GM19467 (cell line): ENCODE results near the gene LRP1.

Experiments
- ATAC-seq: cut with Tn5 transposase; IDR thresholded peaks from one replicate; pipeline ENCODE4 v1.9.1; 2021; ENCODE audit warnings: mild to moderate bottlenecking, moderate library complexity; ENCODE audit not compliant: unreplicated experiment

Gene LRP1

DNA sequence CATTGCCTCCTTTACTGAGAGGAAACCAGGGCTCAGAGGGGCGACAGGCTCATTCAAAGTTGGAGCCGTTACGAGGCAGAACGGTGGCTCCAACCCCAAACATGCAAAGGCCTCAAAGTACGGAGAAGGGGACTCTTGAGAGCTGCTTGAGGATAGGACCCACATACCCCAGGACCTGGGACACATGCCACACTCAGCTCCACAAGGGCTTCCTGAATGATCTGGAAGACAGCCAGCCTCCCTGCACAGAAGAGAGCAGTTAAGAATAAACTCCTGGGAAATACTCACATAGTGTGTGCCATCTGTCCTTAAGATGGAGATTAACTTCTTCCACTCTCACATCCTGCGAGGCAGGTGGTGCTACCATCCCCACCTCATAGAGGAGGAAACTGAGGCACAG, 61.8 kb downstream of the LRP1 start:
- no peak for ATAC-seq

DNA sequence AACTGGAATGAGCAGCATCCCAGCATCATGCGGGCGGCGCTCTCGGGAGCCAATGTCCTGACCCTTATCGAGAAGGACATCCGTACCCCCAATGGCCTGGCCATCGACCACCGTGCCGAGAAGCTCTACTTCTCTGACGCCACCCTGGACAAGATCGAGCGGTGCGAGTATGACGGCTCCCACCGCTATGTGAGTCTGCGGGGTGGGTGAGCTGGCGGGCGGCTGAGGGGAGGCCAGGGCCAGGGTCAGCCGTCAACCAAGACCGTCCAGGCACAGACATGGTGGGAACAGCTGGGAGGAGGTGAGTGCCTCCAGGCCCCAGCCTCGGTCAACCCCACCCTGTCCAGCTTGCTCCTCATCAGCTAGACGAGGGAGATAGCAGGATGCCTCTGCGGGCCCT, 62.5 kb downstream of the LRP1 start:
- ATAC-seq: no peak

DNA sequence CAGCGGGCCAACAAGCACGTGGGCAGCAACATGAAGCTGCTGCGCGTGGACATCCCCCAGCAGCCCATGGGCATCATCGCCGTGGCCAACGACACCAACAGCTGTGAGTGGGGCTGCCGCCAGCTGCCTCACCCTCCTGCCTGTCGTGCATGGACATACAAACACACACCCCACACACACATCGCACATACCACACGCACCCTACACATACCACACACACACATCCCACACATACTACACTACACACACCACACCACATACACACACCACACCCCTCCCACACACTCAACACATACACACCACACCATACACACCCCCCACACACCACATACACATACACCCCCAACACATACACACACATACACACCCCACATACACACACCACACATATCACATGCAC, 63.1 kb downstream of the LRP1 start:
- ATAC-seq: no peak

DNA sequence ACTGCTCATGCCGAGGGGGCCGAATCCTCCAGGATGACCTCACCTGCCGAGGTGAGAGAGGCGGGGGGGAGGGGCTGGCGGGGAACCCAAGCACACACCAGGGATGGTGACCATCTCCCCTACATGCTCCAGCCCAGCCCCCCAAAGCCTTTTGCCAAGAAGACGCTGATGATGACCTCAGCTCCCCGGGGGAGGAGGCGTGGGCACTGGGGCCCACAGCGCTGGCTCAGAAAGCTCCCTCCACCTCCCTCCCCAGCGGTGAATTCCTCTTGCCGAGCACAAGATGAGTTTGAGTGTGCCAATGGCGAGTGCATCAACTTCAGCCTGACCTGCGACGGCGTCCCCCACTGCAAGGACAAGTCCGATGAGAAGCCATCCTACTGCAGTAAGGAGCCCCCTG, 64.6 kb downstream of the LRP1 start:
- ATAC-seq: no peak

DNA sequence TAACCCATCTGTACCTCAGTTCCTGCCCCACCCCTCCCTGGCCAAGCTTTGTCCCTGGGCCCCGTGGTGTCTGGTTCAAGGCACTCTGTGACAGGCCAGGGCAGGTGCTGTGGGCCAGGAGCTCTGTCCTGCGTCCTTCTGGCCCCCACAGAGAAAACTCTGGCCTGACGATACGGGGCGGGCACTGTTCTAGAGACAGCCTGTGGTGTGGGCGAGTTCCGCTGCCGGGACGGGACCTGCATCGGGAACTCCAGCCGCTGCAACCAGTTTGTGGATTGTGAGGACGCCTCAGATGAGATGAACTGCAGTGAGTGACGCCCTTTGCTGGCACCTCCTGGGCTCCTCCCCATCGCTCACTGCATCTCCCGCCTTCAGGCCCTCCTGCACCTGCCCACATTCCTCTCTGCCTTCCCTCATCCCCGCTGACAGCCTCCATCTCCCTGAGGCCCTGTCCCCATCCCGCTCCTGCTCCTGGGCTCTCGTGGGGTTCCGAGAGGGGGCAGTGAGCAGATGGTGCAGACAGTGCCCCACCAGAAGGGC, 65.5 kb downstream of the LRP1 start:
- ATAC-seq: no peak

DNA sequence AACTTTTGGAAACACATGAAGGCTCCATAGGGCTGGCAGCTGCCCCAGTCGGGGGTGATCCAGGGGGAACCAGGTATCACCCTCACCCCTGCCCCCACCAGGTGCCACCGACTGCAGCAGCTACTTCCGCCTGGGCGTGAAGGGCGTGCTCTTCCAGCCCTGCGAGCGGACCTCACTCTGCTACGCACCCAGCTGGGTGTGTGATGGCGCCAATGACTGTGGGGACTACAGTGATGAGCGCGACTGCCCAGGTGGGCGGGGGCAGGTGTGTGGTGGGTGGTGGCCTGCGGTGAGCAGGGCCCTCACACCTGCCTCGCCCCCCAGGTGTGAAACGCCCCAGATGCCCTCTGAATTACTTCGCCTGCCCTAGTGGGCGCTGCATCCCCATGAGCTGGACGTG, 66.0 kb downstream of the LRP1 start:
- no peak for ATAC-seq

DNA sequence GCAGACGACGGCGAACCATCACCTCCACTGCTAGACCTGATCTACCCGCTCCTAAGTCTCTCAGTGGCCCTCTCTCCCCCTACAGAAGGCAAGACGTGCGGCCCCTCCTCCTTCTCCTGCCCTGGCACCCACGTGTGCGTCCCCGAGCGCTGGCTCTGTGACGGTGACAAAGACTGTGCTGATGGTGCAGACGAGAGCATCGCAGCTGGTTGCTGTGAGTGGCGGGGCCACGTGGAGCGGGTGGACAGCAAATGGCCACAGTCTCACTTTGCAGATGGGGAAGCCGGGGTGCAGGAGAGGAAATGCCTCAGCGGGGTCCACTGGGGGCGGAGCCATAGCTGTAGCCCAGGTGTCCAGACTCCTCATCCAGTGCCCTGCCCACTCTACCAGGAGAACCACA, 66.9 kb downstream of the LRP1 start:
- no peak for ATAC-seq

DNA sequence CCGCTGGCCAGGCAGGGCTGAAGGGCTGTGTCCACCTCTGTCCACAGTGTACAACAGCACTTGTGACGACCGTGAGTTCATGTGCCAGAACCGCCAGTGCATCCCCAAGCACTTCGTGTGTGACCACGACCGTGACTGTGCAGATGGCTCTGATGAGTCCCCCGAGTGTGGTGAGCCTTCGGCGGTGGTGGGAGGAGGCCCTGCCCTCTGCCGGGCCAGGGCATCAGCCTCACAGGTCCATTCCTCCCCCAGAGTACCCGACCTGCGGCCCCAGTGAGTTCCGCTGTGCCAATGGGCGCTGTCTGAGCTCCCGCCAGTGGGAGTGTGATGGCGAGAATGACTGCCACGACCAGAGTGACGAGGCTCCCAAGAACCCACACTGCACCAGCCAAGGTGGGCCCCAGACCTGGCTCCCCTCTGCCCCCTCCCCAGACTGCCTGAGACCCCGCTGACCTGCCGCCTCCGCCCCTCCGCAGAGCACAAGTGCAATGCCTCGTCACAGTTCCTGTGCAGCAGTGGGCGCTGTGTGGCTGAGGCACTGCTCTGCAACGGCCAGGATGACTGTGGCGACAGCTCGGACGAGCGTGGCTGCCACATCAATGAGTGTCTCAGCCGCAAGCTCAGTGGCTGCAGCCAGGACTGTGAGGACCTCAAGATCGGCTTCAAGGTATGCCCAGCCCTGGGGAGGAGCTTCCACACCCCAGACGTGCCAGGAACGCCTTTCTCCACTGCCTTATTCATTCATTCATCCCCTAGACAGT, 67.5 kb downstream of the LRP1 start:
- no peak for ATAC-seq

DNA sequence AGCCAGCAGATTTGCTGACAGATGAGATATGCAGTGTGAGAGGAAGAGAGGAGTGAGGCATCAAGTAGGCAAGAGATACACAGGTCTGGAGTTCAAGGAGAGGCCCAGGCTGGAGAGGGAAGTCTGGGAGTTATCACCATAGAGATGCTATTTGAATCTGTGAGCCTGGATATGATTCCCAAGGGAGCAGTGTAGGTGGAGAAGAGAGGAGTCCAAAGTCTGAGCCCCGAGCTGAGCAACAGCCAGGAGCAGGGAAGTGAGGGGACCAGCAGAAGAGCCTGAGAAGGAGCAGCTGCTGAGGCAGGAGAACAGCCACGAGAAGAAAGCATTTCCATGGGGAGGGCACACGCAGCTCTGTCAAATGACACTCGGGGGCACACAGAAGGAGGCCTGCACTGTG, 68.2 kb downstream of the LRP1 start:
- no peak for ATAC-seq

DNA sequence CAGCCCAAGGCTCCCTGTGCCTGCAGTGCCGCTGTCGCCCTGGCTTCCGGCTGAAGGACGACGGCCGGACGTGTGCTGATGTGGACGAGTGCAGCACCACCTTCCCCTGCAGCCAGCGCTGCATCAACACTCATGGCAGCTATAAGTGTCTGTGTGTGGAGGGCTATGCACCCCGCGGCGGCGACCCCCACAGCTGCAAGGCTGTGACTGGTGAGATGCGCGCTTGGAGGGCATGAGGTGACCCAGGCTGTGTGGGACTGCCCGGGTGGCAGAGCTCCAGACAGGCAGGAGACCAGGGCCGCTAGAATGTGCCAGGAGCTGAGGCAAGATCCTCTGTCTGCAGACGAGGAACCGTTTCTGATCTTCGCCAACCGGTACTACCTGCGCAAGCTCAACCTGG, 68.7 kb downstream of the LRP1 start:
- no peak for ATAC-seq

DNA sequence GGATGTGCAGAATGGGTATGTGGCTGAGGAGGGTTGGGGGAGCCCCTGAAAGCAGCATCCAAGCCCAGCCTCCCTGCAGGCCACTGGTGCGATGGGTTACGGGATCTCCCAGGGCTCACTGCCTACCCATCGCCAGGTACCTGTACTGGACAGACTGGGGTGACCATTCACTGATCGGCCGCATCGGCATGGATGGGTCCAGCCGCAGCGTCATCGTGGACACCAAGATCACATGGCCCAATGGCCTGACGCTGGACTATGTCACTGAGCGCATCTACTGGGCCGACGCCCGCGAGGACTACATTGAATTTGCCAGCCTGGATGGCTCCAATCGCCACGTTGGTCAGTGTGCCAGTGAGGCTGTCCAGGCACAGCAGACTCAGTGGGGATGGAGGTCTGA, 70.0 kb downstream of the LRP1 start:
- ATAC-seq: no peak

DNA sequence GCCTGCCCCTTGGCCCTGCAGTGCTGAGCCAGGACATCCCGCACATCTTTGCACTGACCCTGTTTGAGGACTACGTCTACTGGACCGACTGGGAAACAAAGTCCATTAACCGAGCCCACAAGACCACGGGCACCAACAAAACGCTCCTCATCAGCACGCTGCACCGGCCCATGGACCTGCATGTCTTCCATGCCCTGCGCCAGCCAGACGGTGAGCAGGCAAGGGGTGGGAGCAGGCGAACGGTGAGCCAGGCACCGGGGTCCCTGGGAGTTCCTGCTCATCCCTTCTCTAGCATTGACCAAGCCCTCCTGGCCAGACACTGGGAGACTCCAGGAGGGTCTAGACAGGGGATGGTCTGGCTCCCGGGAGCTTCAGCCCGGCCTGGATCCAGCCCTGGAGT, 70.9 kb downstream of the LRP1 start:
- no peak for ATAC-seq

DNA sequence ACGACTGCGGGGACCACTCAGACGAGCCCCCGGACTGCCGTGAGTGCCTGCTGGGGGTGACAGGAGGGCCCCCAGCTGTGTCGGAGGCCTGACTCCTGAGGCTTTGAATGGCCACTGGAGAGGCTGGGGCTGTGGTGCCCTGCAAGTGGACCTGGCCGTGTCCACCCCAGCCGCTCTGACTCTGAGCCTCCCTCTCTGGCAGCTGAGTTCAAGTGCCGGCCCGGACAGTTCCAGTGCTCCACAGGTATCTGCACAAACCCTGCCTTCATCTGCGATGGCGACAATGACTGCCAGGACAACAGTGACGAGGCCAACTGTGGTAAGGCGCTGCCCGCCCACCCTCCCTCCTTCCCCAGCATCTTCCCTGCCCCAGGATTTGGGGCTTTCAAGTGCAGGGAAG, 72.2 kb downstream of the LRP1 start:
- no peak for ATAC-seq

DNA sequence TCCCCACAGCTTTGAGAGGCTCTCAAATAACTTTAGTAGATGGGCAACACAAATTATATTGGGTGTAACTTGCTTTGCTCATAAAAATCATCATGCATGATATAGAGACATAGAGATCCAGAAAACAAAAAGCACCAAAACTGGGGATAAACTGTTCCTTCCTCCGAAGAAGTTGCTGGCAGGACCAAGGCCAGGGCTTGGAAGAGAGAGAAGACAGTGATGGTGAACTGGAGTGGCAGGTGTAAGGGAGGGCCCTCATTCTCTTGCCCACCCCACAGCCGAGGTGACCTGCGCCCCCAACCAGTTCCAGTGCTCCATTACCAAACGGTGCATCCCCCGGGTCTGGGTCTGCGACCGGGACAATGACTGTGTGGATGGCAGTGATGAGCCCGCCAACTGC, 72.9 kb downstream of the LRP1 start:
- ATAC-seq: no peak

DNA sequence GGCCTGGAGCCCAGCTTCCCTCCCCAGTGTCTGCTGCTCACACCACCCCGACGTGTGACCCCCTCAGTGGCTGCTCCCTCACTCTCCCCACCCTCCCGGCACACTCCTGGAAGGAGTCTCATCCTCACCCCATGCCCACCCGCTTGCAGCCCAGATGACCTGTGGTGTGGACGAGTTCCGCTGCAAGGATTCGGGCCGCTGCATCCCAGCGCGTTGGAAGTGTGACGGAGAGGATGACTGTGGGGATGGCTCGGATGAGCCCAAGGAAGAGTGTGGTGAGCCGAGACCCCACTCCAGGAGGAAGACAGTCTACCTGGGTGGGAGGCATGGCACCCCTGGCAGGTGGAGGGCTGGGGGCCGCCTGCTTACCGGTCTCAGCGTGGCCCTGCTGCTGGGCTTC, 73.3 kb downstream of the LRP1 start:
- no peak for ATAC-seq

DNA sequence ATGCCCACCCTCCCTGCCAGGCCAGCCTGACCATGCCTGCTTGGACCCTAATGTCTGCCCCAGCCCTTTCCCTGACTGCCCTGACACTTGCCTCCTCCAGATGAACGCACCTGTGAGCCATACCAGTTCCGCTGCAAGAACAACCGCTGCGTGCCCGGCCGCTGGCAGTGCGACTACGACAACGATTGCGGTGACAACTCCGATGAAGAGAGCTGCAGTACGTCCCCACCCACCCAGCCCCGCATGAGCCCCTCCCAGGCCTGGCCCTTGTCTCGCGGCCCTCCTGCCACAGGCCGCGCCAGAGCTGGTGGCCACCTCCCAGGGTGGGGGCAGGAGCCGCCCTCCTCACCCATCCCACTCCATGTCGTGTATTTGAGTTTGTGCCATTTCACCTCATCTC, 74.0 kb downstream of the LRP1 start:
- ATAC-seq: no peak

DNA sequence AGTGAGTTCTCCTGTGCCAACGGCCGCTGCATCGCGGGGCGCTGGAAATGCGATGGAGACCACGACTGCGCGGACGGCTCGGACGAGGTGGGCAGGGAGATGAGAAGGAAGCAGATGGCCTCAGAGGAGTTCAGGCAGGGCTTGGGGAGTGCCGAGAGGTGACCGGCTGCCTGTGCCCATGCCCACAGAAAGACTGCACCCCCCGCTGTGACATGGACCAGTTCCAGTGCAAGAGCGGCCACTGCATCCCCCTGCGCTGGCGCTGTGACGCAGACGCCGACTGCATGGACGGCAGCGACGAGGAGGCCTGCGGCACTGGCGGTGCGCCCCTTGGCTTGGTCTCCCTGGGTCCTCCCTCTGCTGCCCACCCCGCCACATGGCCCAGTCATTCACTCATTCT, 74.9 kb downstream of the LRP1 start:
- no peak for ATAC-seq

DNA sequence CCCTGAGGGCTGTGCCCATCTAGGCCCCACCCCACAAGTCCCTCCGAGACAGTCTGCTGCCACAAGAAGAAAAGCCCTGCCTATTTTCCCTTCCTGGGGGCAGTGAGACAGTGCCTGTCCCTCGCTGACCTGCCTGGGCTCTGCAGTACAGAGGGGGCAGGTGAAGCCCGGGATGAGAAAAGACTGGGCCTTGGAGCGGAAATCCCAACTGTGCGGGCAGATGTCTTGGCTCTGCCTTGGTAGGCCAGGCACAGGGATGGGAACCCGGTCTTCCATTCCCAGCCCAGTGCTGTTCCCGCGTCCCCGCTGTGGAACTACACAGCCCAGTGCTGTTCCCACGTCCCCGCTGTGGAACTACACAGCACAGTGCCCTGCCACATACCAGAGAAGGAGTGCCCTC, 75.5 kb downstream of the LRP1 start:
- no peak for ATAC-seq

DNA sequence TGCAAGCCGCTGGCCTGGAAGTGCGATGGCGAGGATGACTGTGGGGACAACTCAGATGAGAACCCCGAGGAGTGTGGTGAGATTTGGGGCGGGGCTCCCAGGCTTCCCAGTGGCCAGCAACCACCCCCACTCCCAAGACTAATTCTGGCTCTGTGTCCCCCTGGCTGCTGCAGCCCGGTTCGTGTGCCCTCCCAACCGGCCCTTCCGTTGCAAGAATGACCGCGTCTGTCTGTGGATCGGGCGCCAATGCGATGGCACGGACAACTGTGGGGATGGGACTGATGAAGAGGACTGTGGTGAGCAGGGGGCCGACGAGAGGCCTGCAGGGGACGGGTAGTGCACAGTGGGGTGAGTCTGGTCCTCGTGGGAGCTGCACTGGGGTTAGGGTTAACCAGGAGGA, 76.2 kb downstream of the LRP1 start:
- ATAC-seq: no peak

DNA sequence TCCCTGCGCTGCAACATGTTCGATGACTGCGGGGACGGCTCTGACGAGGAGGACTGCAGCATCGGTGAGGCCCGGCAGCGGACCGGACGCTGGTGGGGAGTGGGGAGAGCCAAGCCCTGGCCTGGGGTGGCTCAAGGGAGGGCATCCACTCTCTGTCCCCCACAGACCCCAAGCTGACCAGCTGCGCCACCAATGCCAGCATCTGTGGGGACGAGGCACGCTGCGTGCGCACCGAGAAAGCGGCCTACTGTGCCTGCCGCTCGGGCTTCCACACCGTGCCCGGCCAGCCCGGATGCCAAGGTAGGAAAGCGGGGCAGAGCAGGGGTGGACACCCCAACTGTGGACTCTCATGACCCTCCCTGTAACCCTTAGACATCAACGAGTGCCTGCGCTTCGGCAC, 76.9 kb downstream of the LRP1 start:
- ATAC-seq: no peak

DNA sequence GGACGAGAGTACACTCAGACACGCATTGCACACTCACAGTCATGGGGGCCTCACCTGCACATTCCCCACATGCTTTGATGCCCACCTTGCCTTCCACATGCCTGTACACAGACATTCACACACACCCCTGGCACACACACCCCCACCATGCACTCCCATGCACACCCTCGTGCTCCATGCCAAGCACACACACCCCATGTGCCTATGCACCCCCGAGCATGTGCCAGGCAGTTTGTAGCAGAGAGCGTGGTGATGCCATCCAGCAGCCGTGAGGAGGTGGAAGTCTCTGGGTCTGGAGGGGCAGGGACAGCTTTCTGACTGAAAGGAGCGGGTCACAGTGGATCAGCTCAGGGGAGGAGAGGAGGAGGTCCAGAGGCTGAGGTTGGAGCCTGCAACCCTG, 77.6 kb downstream of the LRP1 start:
- no peak for ATAC-seq

DNA sequence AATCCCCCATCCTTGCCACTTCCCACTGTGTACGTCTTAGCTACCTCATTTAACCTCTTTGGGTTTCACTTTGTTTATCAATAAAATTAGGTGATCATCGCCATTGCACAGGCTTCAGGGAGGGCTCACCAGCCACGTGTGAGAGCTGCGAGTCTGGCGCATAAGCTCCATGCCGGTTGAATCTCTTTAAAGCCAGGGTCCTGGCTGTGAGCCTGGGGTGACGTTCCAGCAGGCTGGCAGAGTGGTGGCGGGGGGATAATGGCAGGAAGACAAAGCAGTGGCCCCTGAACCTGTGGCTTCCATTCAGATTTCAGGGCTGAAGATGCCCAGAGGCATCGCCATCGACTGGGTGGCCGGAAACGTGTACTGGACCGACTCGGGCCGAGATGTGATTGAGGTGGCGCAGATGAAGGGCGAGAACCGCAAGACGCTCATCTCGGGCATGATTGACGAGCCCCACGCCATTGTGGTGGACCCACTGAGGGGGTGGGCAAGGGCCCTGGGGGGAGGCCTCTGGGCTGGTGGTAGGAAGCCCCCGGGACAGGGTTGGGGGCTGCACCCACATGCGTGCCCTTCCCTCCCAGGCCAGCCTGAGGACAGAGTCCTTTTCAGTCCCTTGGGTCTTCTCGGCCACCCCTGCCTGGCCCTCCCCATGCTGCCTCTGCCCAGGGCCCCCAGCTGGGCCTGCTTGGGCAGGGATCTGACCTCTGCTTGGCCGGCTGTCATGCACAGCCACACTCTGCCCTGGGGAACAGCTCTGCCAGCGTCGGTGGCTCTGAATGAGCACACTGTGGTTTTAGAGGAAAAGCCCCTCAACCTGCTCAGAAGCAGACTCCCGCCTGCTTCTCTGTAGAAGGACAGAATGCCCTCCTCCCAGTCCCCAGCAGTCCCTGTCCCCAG, 79.7 kb downstream of the LRP1 start:
- ATAC-seq: no peak
